ENCODE data around the gene CALHM5.

CALHM5 gene

DNA sequence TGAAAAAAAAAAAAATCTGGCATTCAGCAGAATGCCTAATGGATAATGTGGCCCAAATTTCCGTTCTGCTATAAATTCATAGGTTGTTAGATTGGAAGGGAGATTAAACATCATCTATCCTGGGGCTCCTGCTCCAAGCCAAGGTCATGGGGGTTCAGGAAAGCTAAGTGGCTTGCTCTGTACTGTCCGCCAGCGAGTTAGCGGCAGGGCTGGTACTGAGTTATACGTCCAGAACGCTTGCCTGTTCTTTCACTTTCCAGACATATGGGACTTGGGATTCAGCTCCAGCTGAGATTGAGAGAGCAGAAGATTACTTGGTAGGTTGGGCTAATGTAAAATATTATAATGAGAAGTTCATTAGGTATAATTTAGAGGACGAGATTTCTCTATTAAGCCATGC is 60.7 kb downstream of the CALHM5 start:
- peak overlapping the region; percentile 85 for H3K27ac ChIP-seq (ENCODE audit: extremely low read depth, low read depth, low read length)
- H3K4me1 ChIP-seq (ENCODE audit: control insufficient read depth, insufficient read depth, low read length): peaks cover 2% of the 10 kb centered on the region; the same call in 1 of the 2 replicates
- peak overlapping the region; percentile 96 for H3K4me3 ChIP-seq (ENCODE audit: low read depth, low read length)
- no peaks in the 10 kb centered on the region for H3K9me3 ChIP-seq (ENCODE audit: control insufficient read depth, insufficient read depth, low read depth, low read length)
- ChIA-PET POLR2A (interaction anchor here (0.6 to 2.7 kb wide), 8 partner anchors 42 to 300 kb away, joined by 3 to 27 read pairs (median 4); partner anchors contain the start of gene TSPYL1), CTCF (interaction anchor here (1.2 to 3.3 kb wide), 7 partner anchors 9 to 355 kb away, joined by 3 to 19 read pairs (median 6); no protein-coding TSS in a partner anchor)
- TF ChIP-seq, protein P1, sequence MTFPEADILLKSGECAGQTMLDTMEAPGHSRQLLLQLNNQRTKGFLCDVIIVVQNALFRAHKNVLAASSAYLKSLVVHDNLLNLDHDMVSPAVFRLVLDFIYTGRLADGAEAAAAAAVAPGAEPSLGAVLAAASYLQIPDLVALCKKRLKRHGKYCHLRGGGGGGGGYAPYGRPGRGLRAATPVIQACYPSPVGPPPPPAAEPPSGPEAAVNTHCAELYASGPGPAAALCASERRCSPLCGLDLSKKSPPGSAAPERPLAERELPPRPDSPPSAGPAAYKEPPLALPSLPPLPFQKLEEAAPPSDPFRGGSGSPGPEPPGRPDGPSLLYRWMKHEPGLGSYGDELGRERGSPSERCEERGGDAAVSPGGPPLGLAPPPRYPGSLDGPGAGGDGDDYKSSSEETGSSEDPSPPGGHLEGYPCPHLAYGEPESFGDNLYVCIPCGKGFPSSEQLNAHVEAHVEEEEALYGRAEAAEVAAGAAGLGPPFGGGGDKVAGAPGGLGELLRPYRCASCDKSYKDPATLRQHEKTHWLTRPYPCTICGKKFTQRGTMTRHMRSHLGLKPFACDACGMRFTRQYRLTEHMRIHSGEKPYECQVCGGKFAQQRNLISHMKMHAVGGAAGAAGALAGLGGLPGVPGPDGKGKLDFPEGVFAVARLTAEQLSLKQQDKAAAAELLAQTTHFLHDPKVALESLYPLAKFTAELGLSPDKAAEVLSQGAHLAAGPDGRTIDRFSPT (tag by site-specific recombination; IDR thresholded peaks at IDR 0.05): no peak
- TF ChIP-seq, protein P2, sequence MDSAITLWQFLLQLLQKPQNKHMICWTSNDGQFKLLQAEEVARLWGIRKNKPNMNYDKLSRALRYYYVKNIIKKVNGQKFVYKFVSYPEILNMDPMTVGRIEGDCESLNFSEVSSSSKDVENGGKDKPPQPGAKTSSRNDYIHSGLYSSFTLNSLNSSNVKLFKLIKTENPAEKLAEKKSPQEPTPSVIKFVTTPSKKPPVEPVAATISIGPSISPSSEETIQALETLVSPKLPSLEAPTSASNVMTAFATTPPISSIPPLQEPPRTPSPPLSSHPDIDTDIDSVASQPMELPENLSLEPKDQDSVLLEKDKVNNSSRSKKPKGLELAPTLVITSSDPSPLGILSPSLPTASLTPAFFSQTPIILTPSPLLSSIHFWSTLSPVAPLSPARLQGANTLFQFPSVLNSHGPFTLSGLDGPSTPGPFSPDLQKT (IDR thresholded peaks at IDR 0.05; ENCODE audit: borderline replicate concordance, low read depth, low read length): no peak
- TF ChIP-seq ZBTB8A (tag by site-specific recombination; IDR thresholded peaks at IDR 0.05): no peak
- no peak for TF ChIP-seq SP7 (tag by site-specific recombination; IDR thresholded peaks at IDR 0.05)
- TF ChIP-seq ZNF138 (tag by site-specific recombination; IDR thresholded peaks at IDR 0.05; ENCODE audit: borderline replicate concordance): no peak
- TF ChIP-seq ZNF600 (tag by site-specific recombination; IDR thresholded peaks at IDR 0.05): peak; percentile 66
- no peak for TF ChIP-seq ZNF830 (tag by site-specific recombination; IDR thresholded peaks at IDR 0.05; ENCODE audit: low read depth)
- TF ChIP-seq, protein P3, sequence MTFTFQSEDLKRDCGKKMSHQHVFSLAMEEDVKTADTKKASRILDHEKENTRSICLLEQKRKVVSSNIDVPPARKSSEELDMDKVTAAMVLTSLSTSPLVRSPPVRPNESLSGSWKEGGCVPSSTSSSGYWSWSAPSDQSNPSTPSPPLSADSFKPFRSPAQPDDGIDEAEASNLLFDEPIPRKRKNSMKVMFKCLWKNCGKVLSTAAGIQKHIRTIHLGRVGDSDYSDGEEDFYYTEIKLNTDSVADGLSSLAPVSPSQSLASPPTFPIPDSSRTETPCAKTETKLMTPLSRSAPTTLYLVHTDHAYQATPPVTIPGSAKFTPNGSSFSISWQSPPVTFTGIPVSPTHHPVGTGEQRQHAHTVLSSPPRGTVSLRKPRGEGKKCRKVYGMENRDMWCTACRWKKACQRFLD (tag by site-specific recombination; IDR thresholded peaks at IDR 0.05): no peak
- H3K36me3 ChIP-seq (ENCODE audit: control insufficient read depth in 2 of 2, insufficient read depth in 1 of 2, low read length in 2 of 2): peaks cover 6 to 36% of the 10 kb centered on the region in 2 experiments; a peak in 2 of 3 replicates
